HAP-1 (cell line): ENCODE measurements around the gene ARPC5L.
"Not testable (repeated sequence)": the region's sequence is repeated elsewhere in the genome, so short reads cannot be mapped to it uniquely, and the experiment has no call there.

Experiments
- DNase-seq, 2 experiments: peaks; one replicate each; pipeline ENCODE4 v3.0.0-alpha.2; 2016 to 2020; ENCODE audit warnings: low spot score in 2 of 2
- H3K27me3 ChIP-seq: fragments of 250-450 bp; sonication (Bioruptor Pico); 2 replicates; pipeline ENCODE4 v1.5.1; 2020; ENCODE audit warnings: low read depth, mild to moderate bottlenecking, moderate library complexity
- H3K36me3 ChIP-seq: fragments of 250-450 bp; sonication (Bioruptor Pico); replicated peaks from 2 replicates; pipeline ENCODE4 v1.5.1; 2020; ENCODE audit warnings: mild to moderate bottlenecking
- H3K4me1 ChIP-seq: fragments of 250-450 bp; sonication (Bioruptor Pico); 2 replicates; pipeline ENCODE4 v1.5.1; 2020; ENCODE audit warnings: mild to moderate bottlenecking
- H3K4me3 ChIP-seq: fragments of 250-450 bp; sonication (Bioruptor Pico); 2 replicates; pipeline ENCODE4 v1.5.1; 2020; ENCODE audit warnings: mild to moderate bottlenecking, moderate library complexity
- H3K9me3 ChIP-seq: fragments of 250-450 bp; sonication (Bioruptor Pico); 2 replicates; pipeline ENCODE4 v1.5.1; 2020; ENCODE audit warnings: mild to moderate bottlenecking, moderate library complexity
- in situ Hi-C: fragments of 300-500 bp; cut with MboI; formaldehyde crosslinking; loops from 3 replicates; pipeline ENCODE4 v1.14.3; 2020; ENCODE audit warnings: low sequenced_read_pairs, inconsistent platforms, mixed read lengths

ARPC5L gene

GRCh38 chr9:124906966-124907365 is 45.0 kb downstream of the ARPC5L start:
- peaks cover 19% of the 10 kb centered on the region for H3K36me3 ChIP-seq
- DNase-seq = no peak
- no peaks in the 10 kb centered on the region; the same call in 1 of the 2 replicates for H3K4me1 ChIP-seq
- H3K4me3 ChIP-seq = no peak overlapping the region
- in situ Hi-C loops = no loop called here
- H3K27me3 ChIP-seq = no peaks in the 10 kb centered on the region
- no peaks in the 10 kb centered on the region for H3K9me3 ChIP-seq

GRCh38 chr9:124908098-124908497 is 46.2 kb downstream of the ARPC5L start:
- DNase-seq = no peak
- no peak overlapping the region for H3K4me3 ChIP-seq
- H3K27me3 ChIP-seq = no peaks in the 10 kb centered on the region
- no peaks in the 10 kb centered on the region for H3K9me3 ChIP-seq
- H3K4me1 ChIP-seq = no peaks in the 10 kb centered on the region; the same call in 1 of the 2 replicates
- peaks cover 19% of the 10 kb centered on the region for H3K36me3 ChIP-seq
- in situ Hi-C loops = no loop called here

- Histone ChIP-seq H3K4me1 (no peaks in the 10 kb centered on the region; the same call in 1 of the 2 replicates), H3K4me3 (no peak overlapping the region), H3K27me3 (no peaks in the 10 kb centered on the region), H3K9me3 (no peaks in the 10 kb centered on the region), H3K36me3 (peaks cover 24% of the 10 kb centered on the region)
- in situ Hi-C loops = no loop called here
- no peak for DNase-seq
These were observed 49.8 kb downstream of the ARPC5L start for GRCh38 chr9:124911766-124912165.

GRCh38 chr9:124913378-124913777 is 51.4 kb downstream of the ARPC5L start:
- in situ Hi-C loops = no loop called here
- Histone ChIP-seq H3K27me3 (no peaks in the 10 kb centered on the region), H3K36me3 (peaks cover 22% of the 10 kb centered on the region), H3K4me1 (no peaks in the 10 kb centered on the region), H3K9me3 (no peaks in the 10 kb centered on the region), H3K4me3 (no peak overlapping the region)
- DNase-seq = no peak

GRCh38 chr9:124914753-124915405 is 52.9 kb downstream of the ARPC5L start:
- in situ Hi-C loops = no loop called here
- no peak for DNase-seq
- no peaks in the 10 kb centered on the region for H3K9me3 ChIP-seq
- peaks cover 28% of the 10 kb centered on the region for H3K36me3 ChIP-seq
- H3K4me1 ChIP-seq = no peaks in the 10 kb centered on the region
- no peaks in the 10 kb centered on the region for H3K27me3 ChIP-seq
- no peak overlapping the region for H3K4me3 ChIP-seq

- H3K9me3 ChIP-seq, DNase-seq, H3K27me3 ChIP-seq, in situ Hi-C loops, H3K4me1 ChIP-seq, H3K4me3 ChIP-seq: not testable (repeated sequence)
- H3K36me3 ChIP-seq = peaks cover 18% of the 10 kb centered on the region
These were observed 58.5 kb downstream of the ARPC5L start for GRCh38 chr9:124920394-124920793.
